HepG2 (cell line): ENCODE measurements around the gene SLIT3. TPM values are rescaled to one million over a fixed set of nuclear protein-coding genes. Genes with fewer than 3 reads are reported as not detected.

Experiments used
- ATAC-seq: fragments of 200-7000 bp; cut with Tn5 transposase; 3 replicates; pipeline ENCODE4 v1.9.1; 2020; ENCODE audit warnings: mild to moderate bottlenecking, moderate library complexity
- BruUV-seq: library from RNA; stranded (reverse); fragments of 400-500 nt; replicated peaks from 2 replicates; lab custom pipeline; 2021; lab: Mats Ljungman, UMichigan
- CTCF ChIA-PET: fragments of 300-600 bp; formaldehyde crosslinking; extraction: SDS; loops from one replicate; lab custom pipeline; 2021; ENCODE audit warnings: low total read pairs, inconsistent platforms, low intra/inter-chr PET ratio; lab: Yijun Ruan, JAX
- POLR2A ChIA-PET: fragments of 350-600 bp; sonication (Branson Sonifier 250); formaldehyde crosslinking; loops from one replicate; lab custom pipeline; 2020; ENCODE audit warnings: antibody characterized with exemption, inconsistent platforms; lab: Yijun Ruan, JAX
- DNase-seq: peaks from one replicate; pipeline ENCODE4 v3.0.0-alpha.2; 2015; ENCODE audit warnings: low spot score
- FAIRE-seq: peaks from 3 replicates; lab custom pipeline; 2011; peaks lifted over from hg19 to GRCh38; lab: Jason Lieb, UNC
- H2AFZ ChIP-seq: one replicate; pipeline ENCODE4 v1.6.1; 2011; ENCODE audit warnings: low read length, inconsistent platforms
- H3K27ac ChIP-seq: fragments of 300-600 bp; 3 replicates; pipeline ENCODE4 v1.8.0; 2011; ENCODE audit warnings: mixed run types, mild to moderate bottlenecking, mixed read lengths, low read length, inconsistent platforms; ENCODE audit not compliant: insufficient read depth; ENCODE audit errors: extremely low read length
- H3K27me3 ChIP-seq, 2 experiments: fragments of 200-600 bp in 1 of 2; 2 replicates in 1 of 2; 3 replicates in 1 of 2; pipeline versions ENCODE4 v1.6.0 to v1.8.0; 2011; ENCODE audit warnings: low read length in 2 of 2, mild to moderate bottlenecking in 2 of 2, moderate library complexity in 2 of 2, inconsistent platforms in 1 of 2; ENCODE audit not compliant: insufficient read depth in 2 of 2, control insufficient read depth in 1 of 2
- H3K36me3 ChIP-seq, 2 experiments: fragments of 200-600 bp in 1 of 2; replicated peaks in 1 of 2; 2 replicates in 1 of 2; 3 replicates in 1 of 2; pipeline versions ENCODE4 v1.5.1 to v1.8.0; 2011; ENCODE audit warnings: low read length in 2 of 2, inconsistent platforms in 1 of 2; ENCODE audit not compliant: insufficient read depth in 2 of 2, control insufficient read depth in 1 of 2
- H3K4me1 ChIP-seq: 2 replicates; pipeline ENCODE4 v1.5.1; 2012; ENCODE audit warnings: low read length, inconsistent platforms; ENCODE audit not compliant: insufficient read depth
- H3K4me2 ChIP-seq: 2 replicates; pipeline ENCODE4 v1.6.0; 2011; ENCODE audit warnings: low read depth, low read length, inconsistent platforms
- H3K4me3 ChIP-seq, 3 experiments: fragments of 200-600 bp in 1 of 3; sonication (generic), shearing (Covaris generic) in 1 of 3; replicated peaks in 1 of 3; 2 replicates each; pipeline ENCODE4 v1.5.1; 2011 to 2016; ENCODE audit warnings: low read length in 3 of 3, inconsistent platforms in 2 of 3, low read depth in 2 of 3, mild to moderate bottlenecking in 2 of 3, control low read depth in 1 of 3, mixed read lengths in 1 of 3; ENCODE audit not compliant: insufficient read depth in 1 of 3
- H3K79me2 ChIP-seq: one replicate; pipeline ENCODE4 v1.6.1; 2011; ENCODE audit warnings: low read length, inconsistent platforms; ENCODE audit not compliant: insufficient read depth
- H3K9ac ChIP-seq: 2 replicates; pipeline ENCODE4 v1.6.0; 2011; ENCODE audit warnings: mild to moderate bottlenecking, low read depth, low read length, inconsistent platforms; ENCODE audit not compliant: insufficient read depth
- H3K9me3 ChIP-seq: 2 replicates; pipeline ENCODE4 v1.5.1; 2012; ENCODE audit warnings: mild to moderate bottlenecking, low read length
- H4K20me1 ChIP-seq: 2 replicates; pipeline ENCODE4 v1.6.0; 2011; ENCODE audit warnings: inconsistent platforms, mild to moderate bottlenecking, low read length, moderate library complexity; ENCODE audit not compliant: insufficient read depth
- NR1H2 ChIP-seq: sonication (generic); formaldehyde crosslinking; IDR thresholded peaks from 2 replicates; pipeline ENCODE4 v1.8.1; 2022; ENCODE audit warnings: low read depth, missing genetic modification reagents, borderline replicate concordance
- whole genome bisulfite sequencing: methylation state at CpG from one replicate; pipeline ENCODE4 v1.1.6; 2017; ENCODE audit warnings: low lambda C conversion rate; 5-methylcytosine and 5-hydroxymethylcytosine counted together
- in situ Hi-C: cut with HindIII; loops from 2 replicates; pipeline ENCODE4 v1.10.0; 2017; ENCODE audit warnings: low pct_unique_long_range_greater_than_20kb; ENCODE audit not compliant: extremely low pct_ligation_motif_present
- intact Hi-C: fragments of 100-400 bp; cut with micrococcal nuclease; formaldehyde crosslinking; loops from one replicate; pipeline ENCODE4 v1.10.0; 2022; ENCODE audit not compliant: unreplicated experiment
- polyA plus RNA-seq, 8 experiments: library from polyadenylated mRNA; depleted of rRNA in 3 of 8; stranded (reverse) in 7 of 8; unstranded in 1 of 8; fragments of >200 nt; fragmentation: Illumina TruSeq in 4 of 8; extraction: Trizol in 4 of 8; gene quantifications; 2 replicates each; pipeline versions ENCODE4 v1.2.1 to v1.2.3, GENCODE V29; 2011 to 2016; ENCODE audit warnings: low read depth in 4 of 8, missing spikeins in 1 of 8, mixed read lengths in 1 of 8; ENCODE audit not compliant: insufficient read depth in 1 of 8
- total RNA-seq, 5 experiments: library from RNA; depleted of rRNA; stranded (reverse); fragments of >200 nt; fragmentation: Illumina TruSeq; extraction: Trizol; gene quantifications; 2 replicates each; pipeline ENCODE4 v1.2.3, GENCODE V29; 2016; ENCODE audit warnings: low read depth in 1 of 5
- TF ChIP-seq, protein P1 (sequence below): sonication (generic); formaldehyde crosslinking; IDR thresholded peaks from 2 replicates; pipeline ENCODE4 v1.5.1; 2020; ENCODE audit warnings: missing genetic modification reagents, mild to moderate bottlenecking, borderline replicate concordance
- TF ChIP-seq, protein P2 (sequence below): sonication (generic); formaldehyde crosslinking; IDR thresholded peaks from 2 replicates; pipeline ENCODE4 v1.4.0; 2020; ENCODE audit warnings: missing genetic modification reagents, borderline replicate concordance

Gene SLIT3
- total and polyA plus RNA-seq, 2 of the 13 experiments (the other 11 are each of a cell fraction or from before 2014, with no cell fraction given) = not detected

- Histone ChIP-seq H3K27ac (no peak overlapping the region), H3K9ac (no peak overlapping the region), H2AFZ (no peak overlapping the region), H3K9me3 (no peaks in the 10 kb centered on the region), H4K20me1 (no peaks in the 10 kb centered on the region), H3K4me3 (no peak overlapping the region), H3K79me2 (no peaks in the 10 kb centered on the region), H3K27me3 (no peaks in the 10 kb centered on the region), H3K4me2 (no peak overlapping the region), H3K36me3 (no peaks in the 10 kb centered on the region), H3K4me1 (no peaks in the 10 kb centered on the region)
- in situ Hi-C loops (no loop called here), intact Hi-C loops (no loop called here)
- no TSS peak for BruUV-seq
- CTCF ChIA-PET = no interaction called here
- DNase-seq (no peak), FAIRE-seq (no peak), ATAC-seq (no peak)
- no peak for TF ChIP-seq NR1H2 (CRISPR knock-in tag)
- TF ChIP-seq, protein P1, sequence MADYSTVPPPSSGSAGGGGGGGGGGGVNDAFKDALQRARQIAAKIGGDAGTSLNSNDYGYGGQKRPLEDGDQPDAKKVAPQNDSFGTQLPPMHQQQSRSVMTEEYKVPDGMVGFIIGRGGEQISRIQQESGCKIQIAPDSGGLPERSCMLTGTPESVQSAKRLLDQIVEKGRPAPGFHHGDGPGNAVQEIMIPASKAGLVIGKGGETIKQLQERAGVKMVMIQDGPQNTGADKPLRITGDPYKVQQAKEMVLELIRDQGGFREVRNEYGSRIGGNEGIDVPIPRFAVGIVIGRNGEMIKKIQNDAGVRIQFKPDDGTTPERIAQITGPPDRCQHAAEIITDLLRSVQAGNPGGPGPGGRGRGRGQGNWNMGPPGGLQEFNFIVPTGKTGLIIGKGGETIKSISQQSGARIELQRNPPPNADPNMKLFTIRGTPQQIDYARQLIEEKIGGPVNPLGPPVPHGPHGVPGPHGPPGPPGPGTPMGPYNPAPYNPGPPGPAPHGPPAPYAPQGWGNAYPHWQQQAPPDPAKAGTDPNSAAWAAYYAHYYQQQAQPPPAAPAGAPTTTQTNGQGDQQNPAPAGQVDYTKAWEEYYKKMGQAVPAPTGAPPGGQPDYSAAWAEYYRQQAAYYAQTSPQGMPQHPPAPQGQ (CRISPR knock-in tag) = no peak
- TF ChIP-seq, protein P2, sequence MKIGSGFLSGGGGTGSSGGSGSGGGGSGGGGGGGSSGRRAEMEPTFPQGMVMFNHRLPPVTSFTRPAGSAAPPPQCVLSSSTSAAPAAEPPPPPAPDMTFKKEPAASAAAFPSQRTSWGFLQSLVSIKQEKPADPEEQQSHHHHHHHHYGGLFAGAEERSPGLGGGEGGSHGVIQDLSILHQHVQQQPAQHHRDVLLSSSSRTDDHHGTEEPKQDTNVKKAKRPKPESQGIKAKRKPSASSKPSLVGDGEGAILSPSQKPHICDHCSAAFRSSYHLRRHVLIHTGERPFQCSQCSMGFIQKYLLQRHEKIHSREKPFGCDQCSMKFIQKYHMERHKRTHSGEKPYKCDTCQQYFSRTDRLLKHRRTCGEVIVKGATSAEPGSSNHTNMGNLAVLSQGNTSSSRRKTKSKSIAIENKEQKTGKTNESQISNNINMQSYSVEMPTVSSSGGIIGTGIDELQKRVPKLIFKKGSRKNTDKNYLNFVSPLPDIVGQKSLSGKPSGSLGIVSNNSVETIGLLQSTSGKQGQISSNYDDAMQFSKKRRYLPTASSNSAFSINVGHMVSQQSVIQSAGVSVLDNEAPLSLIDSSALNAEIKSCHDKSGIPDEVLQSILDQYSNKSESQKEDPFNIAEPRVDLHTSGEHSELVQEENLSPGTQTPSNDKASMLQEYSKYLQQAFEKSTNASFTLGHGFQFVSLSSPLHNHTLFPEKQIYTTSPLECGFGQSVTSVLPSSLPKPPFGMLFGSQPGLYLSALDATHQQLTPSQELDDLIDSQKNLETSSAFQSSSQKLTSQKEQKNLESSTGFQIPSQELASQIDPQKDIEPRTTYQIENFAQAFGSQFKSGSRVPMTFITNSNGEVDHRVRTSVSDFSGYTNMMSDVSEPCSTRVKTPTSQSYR (CRISPR knock-in tag) = no peak
- 21% methylated on average over 8 of the region's 8 CpGs for WGBS
- POLR2A ChIA-PET = no interaction called here
These were observed 119.1 kb downstream of the SLIT3 start for GRCh38 chr5:169181814-169182213.
